HL-60 (cell line): ENCODE data around the gene RAB31.

Experiments
- DNase-seq, 2 experiments: peaks; one replicate each; pipeline ENCODE4 v3.0.0-alpha.2; 2010 to 2020; ENCODE audit warnings: low read depth in 1 of 2, low spot score in 1 of 2
- H3K27ac ChIP-seq: fragments of 250-450 bp; sonication (Bioruptor Pico); replicated peaks from 2 replicates; pipeline ENCODE4 v1.5.1; 2020; ENCODE audit warnings: mild to moderate bottlenecking, moderate library complexity
- H3K27me3 ChIP-seq: fragments of 250-450 bp; sonication (Bioruptor Pico); 2 replicates; pipeline ENCODE4 v1.5.1; 2021; ENCODE audit warnings: mild to moderate bottlenecking, moderate library complexity; ENCODE audit not compliant: insufficient read depth, poor library complexity, severe bottlenecking
- H3K4me3 ChIP-seq: replicated peaks from 2 replicates; pipeline ENCODE4 v1.5.1; 2011; ENCODE audit warnings: mild to moderate bottlenecking, control low read depth, low read length; ENCODE audit not compliant: insufficient read depth
- CTCF ChIP-seq: IDR thresholded peaks from one replicate; pipeline ENCODE4 v1.5.1; 2011; ENCODE audit warnings: low read length, control low read depth, inconsistent platforms; ENCODE audit not compliant: insufficient read depth
- GABPA ChIP-seq: IDR thresholded peaks from 2 replicates; pipeline ENCODE4 v1.6.1; 2012; ENCODE audit warnings: low read depth
- POLR2AphosphoS5 ChIP-seq: IDR thresholded peaks from 2 replicates; pipeline ENCODE4 v1.6.1; 2012; ENCODE audit warnings: low read depth
- REST ChIP-seq: IDR thresholded peaks from 2 replicates; pipeline ENCODE4 v1.6.1; 2012; ENCODE audit warnings: low read depth; ENCODE audit not compliant: insufficient replicate concordance
- SPI1 ChIP-seq: IDR thresholded peaks from 2 replicates; pipeline ENCODE4 v1.6.1; 2012; ENCODE audit warnings: low read depth, mild to moderate bottlenecking, borderline replicate concordance

Gene RAB31

GRCh38 chr18:9762526-9762925 lies 54.4 kb downstream of the RAB31 start:
- peak overlapping the region; percentile 89 for H3K27ac ChIP-seq

GRCh38 chr18:9763157-9763556 lies 55.1 kb downstream of the RAB31 start:
- H3K4me3 ChIP-seq: no peak overlapping the region
- TF ChIP-seq CTCF: no peak
- no peak for TF ChIP-seq REST
- no peak for TF ChIP-seq SPI1
- TF ChIP-seq POLR2AphosphoS5: no peak
- no peak for TF ChIP-seq GABPA
- no peak for DNase-seq
- no peaks in the 10 kb centered on the region for H3K27me3 ChIP-seq
- H3K27ac ChIP-seq: peak overlapping the region; percentile 89

More at GRCh38 chr18:9762526-9762925, 54.4 kb downstream of the RAB31 start:
- Histone ChIP-seq H3K4me3 (no peak overlapping the region), H3K27me3 (no peaks in the 10 kb centered on the region)
- TF ChIP-seq REST (no peak), SPI1 (peak; percentile 99), GABPA (no peak; the same call in 1 of the 2 replicates), CTCF (no peak), POLR2AphosphoS5 (no peak; the same call in 1 of the 2 replicates)
- DNase-seq: peak; percentile 67 to 83

- no peak for DNase-seq
- TF ChIP-seq SPI1: no peak
- TF ChIP-seq POLR2AphosphoS5: no peak
- TF ChIP-seq GABPA: no peak
- TF ChIP-seq REST: no peak
- no peak for TF ChIP-seq CTCF
- Histone ChIP-seq H3K27me3 (no peaks in the 10 kb centered on the region), H3K27ac (peak overlapping the region; percentile 26), H3K4me3 (no peak overlapping the region)
Measured at GRCh38 chr18:9764011-9764481, 55.9 kb downstream of the RAB31 start.
